Non-pigmented ciliary epithelial cell (primary cell): ENCODE measurements around the gene TP53RK.

Source experiments
- DNase-seq: peaks from one replicate; pipeline ENCODE4 v3.0.0-alpha.2; 2010; ENCODE audit warnings: low read depth

The TP53RK gene

DNA sequence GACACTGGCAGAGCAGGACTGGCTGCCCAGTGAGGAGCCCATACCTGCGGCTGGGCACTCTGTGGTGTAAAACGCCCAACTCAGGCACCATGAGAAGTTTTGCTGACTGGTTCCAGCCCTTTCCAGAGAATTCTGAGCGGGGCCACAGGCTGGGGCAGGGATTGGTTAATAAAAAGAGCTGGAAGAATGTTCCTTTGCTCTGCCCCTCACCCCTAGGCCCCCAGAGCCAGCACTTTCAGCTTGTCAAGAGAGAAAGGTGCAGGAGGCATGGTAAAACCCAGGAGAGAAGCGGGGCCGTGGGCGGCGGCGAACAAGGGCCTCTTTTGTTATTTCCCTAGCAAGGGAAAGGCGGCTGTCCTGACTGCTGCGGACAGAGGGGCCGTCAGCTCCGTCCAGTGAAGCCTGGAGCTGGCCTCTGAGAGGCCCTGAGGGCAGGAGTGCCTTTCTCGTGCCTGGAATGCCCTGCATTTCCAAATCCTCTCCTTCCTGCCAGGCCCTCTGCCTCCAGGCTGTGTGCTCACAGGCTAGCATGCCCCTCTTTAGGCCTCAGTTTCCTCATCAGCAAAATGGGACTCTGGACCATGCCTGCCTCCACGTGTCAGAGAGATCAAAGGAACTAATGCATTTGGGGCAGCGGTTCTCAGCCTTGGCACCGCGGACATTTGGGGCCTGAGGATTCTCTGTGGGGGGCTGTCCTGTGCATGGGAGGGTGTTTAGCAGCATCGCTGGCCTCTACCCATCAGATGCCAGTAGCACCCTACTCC lies 50.9 kb downstream of the TP53RK start:
- no peak for DNase-seq

DNA sequence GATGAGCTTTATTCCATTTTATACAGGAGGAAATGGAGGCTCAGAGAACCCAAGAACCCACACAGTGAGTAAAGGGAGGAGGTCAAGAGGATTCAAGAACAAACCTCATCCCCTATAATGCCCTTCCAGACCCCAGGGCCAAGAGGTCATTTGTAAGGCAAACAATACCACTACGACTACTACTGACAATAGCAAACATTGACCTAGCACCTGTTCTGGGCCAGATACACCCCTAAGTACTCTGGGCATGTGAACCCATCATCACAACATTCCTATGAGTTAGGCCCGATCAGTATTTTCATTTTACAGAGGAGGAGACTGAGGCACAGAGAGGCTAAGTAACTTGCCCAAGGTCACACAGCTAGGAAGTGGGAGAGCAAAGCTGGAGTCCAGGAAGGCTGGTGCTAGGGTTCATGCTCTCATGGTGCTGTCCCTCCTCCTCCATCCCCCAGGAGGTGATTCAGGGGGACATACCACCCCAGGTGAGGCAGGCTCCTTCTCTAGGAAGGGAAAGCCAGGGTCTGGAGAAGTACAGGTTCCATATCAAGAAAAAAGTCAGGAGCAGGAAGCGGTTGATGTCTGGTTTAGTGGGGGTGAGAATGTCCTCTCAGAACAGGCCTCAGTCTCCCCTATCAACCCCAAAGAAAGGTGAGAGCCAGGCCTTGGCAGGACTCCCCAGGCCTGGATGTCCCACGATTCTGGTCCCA lies 51.7 kb downstream of the TP53RK start:
- no peak for DNase-seq

DNA sequence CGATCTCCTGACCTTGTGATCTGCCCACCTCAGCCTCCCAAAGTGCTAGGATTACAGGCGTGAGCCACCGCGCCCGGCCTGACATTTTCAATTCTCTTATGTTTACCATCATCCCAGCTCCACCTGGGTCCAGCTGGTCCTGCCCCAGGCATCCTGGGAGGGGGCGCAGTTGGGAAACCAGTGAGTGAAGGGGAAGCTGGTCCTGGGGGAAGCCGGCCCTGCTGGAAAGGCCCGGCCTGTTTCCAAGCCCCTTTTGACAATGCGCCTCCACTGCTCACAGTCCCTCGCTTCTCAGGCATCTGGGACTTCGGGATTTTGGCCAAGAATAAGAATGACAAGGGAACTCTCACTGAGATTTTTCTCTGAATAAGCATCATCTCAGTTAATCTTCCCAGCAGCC lies 52.2 kb downstream of the TP53RK start:
- DNase-seq = no peak

DNA sequence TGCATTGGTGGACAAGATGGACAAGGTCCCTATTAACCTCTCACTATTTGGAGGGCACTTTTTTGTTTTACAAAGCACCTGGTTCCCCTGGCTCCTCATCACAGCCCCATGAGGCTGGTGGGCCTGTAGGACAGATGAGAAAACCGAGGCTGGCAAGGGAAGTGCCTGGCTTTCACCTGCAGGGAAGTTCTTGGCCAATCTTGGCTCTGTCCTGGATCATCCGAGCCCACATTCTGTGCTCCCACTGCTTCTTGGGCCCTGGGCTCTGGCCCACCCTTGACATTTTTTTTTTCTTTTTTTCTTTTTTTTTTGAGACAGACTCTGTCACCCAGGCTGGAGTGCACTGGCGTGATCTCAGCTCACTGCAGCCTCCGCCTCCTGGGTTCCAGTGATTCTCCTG lies 52.7 kb downstream of the TP53RK start:
- no peak for DNase-seq

DNA sequence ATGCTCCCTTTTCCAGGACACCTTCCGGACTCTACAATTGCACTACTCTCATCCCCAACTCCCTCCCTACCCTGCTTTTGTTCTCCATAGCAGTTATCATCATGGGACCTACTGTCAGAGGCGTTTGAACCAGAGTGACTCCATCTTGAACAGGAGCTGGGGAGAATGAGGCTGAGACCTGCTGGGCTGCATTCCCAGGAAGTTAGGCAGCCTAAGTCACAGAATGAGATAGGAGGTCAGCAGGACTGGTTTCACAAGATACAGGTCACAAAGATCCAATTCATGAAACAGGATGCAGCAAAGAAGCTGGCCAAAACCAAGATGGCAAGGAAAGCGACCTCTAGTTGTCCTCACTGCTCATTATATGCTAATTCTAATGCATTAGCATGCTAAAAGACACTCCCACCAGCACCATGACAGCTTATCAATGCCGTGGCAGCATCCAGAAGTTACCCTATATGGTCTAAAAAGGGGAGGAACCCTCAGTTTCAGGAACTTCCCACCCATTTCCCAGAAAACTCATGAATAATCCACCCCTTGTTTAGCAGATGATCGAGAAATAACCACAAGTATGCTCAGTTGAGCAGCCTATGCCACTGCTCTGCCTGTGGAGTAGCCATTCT lies 53.6 kb downstream of the TP53RK start:
- no peak for DNase-seq

DNA sequence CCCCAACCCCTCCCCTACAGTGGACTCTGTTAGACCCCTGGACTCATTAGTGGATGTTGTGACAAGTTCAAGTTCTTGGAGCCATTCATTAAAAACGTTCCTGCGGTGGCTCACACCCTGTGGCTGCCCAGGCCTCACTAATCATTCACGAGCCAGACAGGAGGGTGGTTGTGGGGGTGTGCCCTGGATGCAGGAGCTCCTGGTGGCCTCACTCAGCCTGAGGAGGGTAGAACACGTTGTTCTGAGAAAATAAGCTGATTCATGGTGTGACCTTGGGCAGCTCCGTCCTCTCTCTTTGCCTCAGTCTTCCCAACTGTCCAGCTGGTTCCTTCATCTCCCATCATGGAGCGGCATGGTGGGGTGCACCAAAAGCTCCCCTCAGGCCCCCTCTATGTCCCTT lies 54.7 kb downstream of the TP53RK start:
- DNase-seq = no peak
